K562 (cell line): ENCODE data around the gene CERS2. TPM values are rescaled to one million over a fixed set of nuclear protein-coding genes. Genes with fewer than 3 reads are reported as not detected.

Experiments
- PBX2 ChIP-seq, 2 experiments: IDR thresholded peaks in 1 of 2; conservative IDR thresholded peaks in 1 of 2; 2 replicates each; pipeline ENCODE4 v1.6.1; 2016; ENCODE audit warnings: low read depth in 2 of 2, mild to moderate bottlenecking in 1 of 2, missing compliant biosample characterization in 1 of 2, missing genetic modification characterization in 1 of 2, moderate library complexity in 1 of 2
- SMARCE1 ChIP-seq: fragments of 450-650 bp; IDR thresholded peaks from 2 replicates; pipeline ENCODE4 v1.7.1; 2016; ENCODE audit warnings: mild to moderate bottlenecking
- ZBTB40 ChIP-seq, 2 experiments: fragments of 450-650 bp in 1 of 2; sonication (generic) in 1 of 2; formaldehyde crosslinking in 1 of 2; IDR thresholded peaks; 2 replicates each; pipeline versions ENCODE4 v1.7.1 to v1.9.0; 2016 to 2022; ENCODE audit warnings: inconsistent platforms in 1 of 2, mild to moderate bottlenecking in 1 of 2, missing genetic modification reagents in 1 of 2
- polyA plus RNA-seq, 8 experiments: library from polyadenylated mRNA; depleted of rRNA in 4 of 8; stranded (reverse) in 5 of 8; unstranded in 3 of 8; fragments of >200 nt; fragmentation: Nextera tagmentation in 2 of 8; fragmentation: Illumina TruSeq in 1 of 8; extraction: Ambion mirVana in 2 of 8; extraction: Trizol in 1 of 8; gene quantifications; 2 replicates each; pipeline versions ENCODE4 v1.2.1 to v1.2.3, GENCODE V29; 2011 to 2014; ENCODE audit warnings: inconsistent platforms in 1 of 8, missing spikeins in 1 of 8
- total RNA-seq, 7 experiments: library from RNA; depleted of rRNA in 6 of 7; stranded (reverse); fragments of >200 nt in 6 of 7; fragmentation: Illumina TruSeq in 2 of 7; extraction: Trizol in 2 of 7; gene quantifications; 2 replicates each; pipeline versions ENCODE4 v1.2.1 to v1.2.3, GENCODE V29; 2011 to 2021; ENCODE audit warnings: low replicate concordance in 1 of 7

The CERS2 gene
- total and polyA plus RNA-seq, 9 of the 15 experiments (the other 6 are each of a cell fraction or from before 2014, with no cell fraction given): 23.4 to 295 (median 132) TPM

GRCh38 chr1:151001602-151002001 is 27.0 kb upstream of the CERS2 start (continued):
- 0 out of 2 replicates have a peak, but pooled peaks have one; percentile 28 for TF ChIP-seq ZBTB40 (IDR thresholded peaks at IDR 0.05)
- no peak for TF ChIP-seq ZBTB40 (CRISPR knock-in tag; IDR thresholded peaks at IDR 0.05)
- TF ChIP-seq SMARCE1: peak; percentile 80; the same call in 1 of the 2 replicates
- TF ChIP-seq PBX2 (CRISPR knock-in tag; IDR thresholded peaks at IDR 0.05; ENCODE audit: low read depth): no peak
- 0 out of 2 replicates have a peak, but pooled peaks have one; percentile 5 for TF ChIP-seq PBX2 (tag; conservative IDR thresholded peaks at IDR 0.05; ENCODE audit: low read depth)
